OCI-LY7 (cell line): ENCODE measurements around the gene CD52. TPM values are rescaled to one million over a fixed set of nuclear protein-coding genes. Genes with fewer than 3 reads are reported as not detected.

ENCODE experiments used
- Bru-seq: library from RNA; stranded (reverse); fragments of 400-500 nt; gene quantifications from one replicate; lab custom pipeline; 2021; lab: Mats Ljungman, UMichigan
- BruChase-seq, 2 experiments: library from RNA; stranded (reverse); fragments of 400-500 nt; gene quantifications; one replicate each; lab custom pipeline; 2021; lab: Mats Ljungman, UMichigan
- BruUV-seq: library from RNA; stranded (reverse); fragments of 400-500 nt; replicated peaks from 2 replicates; lab custom pipeline; 2021; lab: Mats Ljungman, UMichigan
- CTCF ChIA-PET: fragments of 300-600 bp; sonication (Branson Sonifier 250); formaldehyde crosslinking; loops from one replicate; lab custom pipeline; 2022; ENCODE audit warnings: antibody characterized with exemption; ENCODE audit not compliant: unreplicated experiment; lab: Charles Lee
- POLR2A ChIA-PET: fragments of 300-600 bp; sonication (Branson Sonifier 250); formaldehyde crosslinking; loops from one replicate; lab custom pipeline; 2022; ENCODE audit warnings: antibody characterized with exemption; lab: Charles Lee
- DNase-seq: peaks from one replicate; pipeline ENCODE4 v3.0.0-alpha.2; 2015; ENCODE audit warnings: low spot score
- H2AFZ ChIP-seq: fragments of 200-600 bp; sonication (generic), shearing (Covaris generic); 2 replicates; pipeline ENCODE4 v1.6.1; 2014; ENCODE audit warnings: mild to moderate bottlenecking, antibody characterized with exemption, low read length, moderate library complexity
- H3K27ac ChIP-seq: fragments of 200-600 bp; sonication (generic); 2 replicates; pipeline ENCODE4 v1.5.1; 2014; ENCODE audit warnings: mixed run types, low read depth, mild to moderate bottlenecking, moderate library complexity, low read length, inconsistent platforms; ENCODE audit not compliant: poor library complexity, severe bottlenecking
- H3K36me3 ChIP-seq: fragments of 200-600 bp; sonication (generic); 2 replicates; pipeline ENCODE4 v1.6.1; 2014; ENCODE audit warnings: mild to moderate bottlenecking, antibody characterized with exemption, low read length, moderate library complexity, mixed read lengths; ENCODE audit not compliant: insufficient read depth
- H3K4me1 ChIP-seq: fragments of 200-600 bp; sonication (generic); 2 replicates; pipeline ENCODE4 v1.5.1; 2014; ENCODE audit warnings: mild to moderate bottlenecking, low read length; ENCODE audit not compliant: insufficient read depth, poor library complexity, severe bottlenecking
- H3K4me2 ChIP-seq: fragments of 200-600 bp; sonication (generic); 2 replicates; pipeline ENCODE4 v1.6.1; 2014; ENCODE audit warnings: mild to moderate bottlenecking, low read length
- H3K4me3 ChIP-seq: fragments of 200-600 bp; sonication (generic); 2 replicates; pipeline ENCODE4 v1.5.1; 2014; ENCODE audit warnings: mild to moderate bottlenecking, low read depth, low read length; ENCODE audit not compliant: poor library complexity, severe bottlenecking
- H3K79me2 ChIP-seq: fragments of 200-600 bp; sonication (generic); 2 replicates; pipeline ENCODE4 v1.6.1; 2016; ENCODE audit warnings: low read depth, mild to moderate bottlenecking, low read length, moderate library complexity, mixed read lengths; ENCODE audit not compliant: insufficient read depth
- H3K9me2 ChIP-seq: fragments of 200-600 bp; sonication (generic); 2 replicates; pipeline ENCODE4 v1.6.1; 2016; ENCODE audit warnings: mild to moderate bottlenecking, low read length, mixed read lengths; ENCODE audit not compliant: insufficient read depth
- H3K9me3 ChIP-seq: fragments of 200-600 bp; sonication (generic); 2 replicates; pipeline ENCODE4 v1.6.1; 2014; ENCODE audit warnings: mild to moderate bottlenecking, mixed run types, low read length, mixed read lengths
- H4K20me1 ChIP-seq: fragments of 200-600 bp; sonication (generic); 2 replicates; pipeline ENCODE4 v1.6.1; 2014; ENCODE audit warnings: mild to moderate bottlenecking, antibody characterized with exemption, low read length, moderate library complexity, mixed read lengths; ENCODE audit not compliant: insufficient read depth
- EZH2phosphoT487 ChIP-seq: fragments of 200-600 bp; sonication (generic); IDR thresholded peaks from 2 replicates; pipeline ENCODE4 v1.6.1; 2018; ENCODE audit warnings: low read depth, borderline replicate concordance, mild to moderate bottlenecking, mixed run types, antibody characterized with exemption, low read length, moderate library complexity, mixed read lengths
- intact Hi-C: fragments of 100-400 bp; cut with micrococcal nuclease; formaldehyde crosslinking; loops from one replicate; pipeline ENCODE4 v1.10.0; 2022; ENCODE audit not compliant: unreplicated experiment
- long read RNA-seq: library from polyadenylated mRNA; stranded (forward); transcript quantifications from one replicate; pipeline ENCODE4 v2.0.0, GENCODE V29; 2022
- total RNA-seq, 2 experiments: library from RNA; depleted of rRNA in 1 of 2; stranded (reverse); fragments of >200 nt in 1 of 2; shearing (Covaris generic) in 1 of 2; gene quantifications; 2 replicates each; pipeline ENCODE4 v1.2.3, GENCODE V29; 2014 to 2022
- TF ChIP-seq, protein P1 (sequence below): fragments of 200-600 bp; sonication (generic); conservative IDR thresholded peaks from 2 replicates; pipeline ENCODE4 v1.5.1; 2014; ENCODE audit warnings: mild to moderate bottlenecking, antibody characterized with exemption, low read length, moderate library complexity, mixed read lengths

CD52 gene
- total RNA-seq (2014; rRNA removed; shearing (Covaris generic)) (409 and 470 TPM in 2 replicates), total RNA-seq (2022) (677 and 769 TPM in 2 replicates), Bru-seq, nascent RNA (percentile 99 among the genes with signal in this experiment), BruChase-seq, experiment 1, labeled RNA remaining after a 6-hour chase (percentile 99 among the genes with signal in this experiment), BruChase-seq, experiment 2, labeled RNA remaining after a 2-hour chase (percentile 98 among the genes with signal in this experiment)
- long read RNA-seq, transcript CD52-201 (2 exons, 468 nt): major isoform, 908 of 1,182 reads
- long read RNA-seq, partial matches to known transcripts: 1 of 1,182 reads
- long read RNA-seq, other reads (novel, unspliced or antisense): 273 of 1,182 reads

DNA sequence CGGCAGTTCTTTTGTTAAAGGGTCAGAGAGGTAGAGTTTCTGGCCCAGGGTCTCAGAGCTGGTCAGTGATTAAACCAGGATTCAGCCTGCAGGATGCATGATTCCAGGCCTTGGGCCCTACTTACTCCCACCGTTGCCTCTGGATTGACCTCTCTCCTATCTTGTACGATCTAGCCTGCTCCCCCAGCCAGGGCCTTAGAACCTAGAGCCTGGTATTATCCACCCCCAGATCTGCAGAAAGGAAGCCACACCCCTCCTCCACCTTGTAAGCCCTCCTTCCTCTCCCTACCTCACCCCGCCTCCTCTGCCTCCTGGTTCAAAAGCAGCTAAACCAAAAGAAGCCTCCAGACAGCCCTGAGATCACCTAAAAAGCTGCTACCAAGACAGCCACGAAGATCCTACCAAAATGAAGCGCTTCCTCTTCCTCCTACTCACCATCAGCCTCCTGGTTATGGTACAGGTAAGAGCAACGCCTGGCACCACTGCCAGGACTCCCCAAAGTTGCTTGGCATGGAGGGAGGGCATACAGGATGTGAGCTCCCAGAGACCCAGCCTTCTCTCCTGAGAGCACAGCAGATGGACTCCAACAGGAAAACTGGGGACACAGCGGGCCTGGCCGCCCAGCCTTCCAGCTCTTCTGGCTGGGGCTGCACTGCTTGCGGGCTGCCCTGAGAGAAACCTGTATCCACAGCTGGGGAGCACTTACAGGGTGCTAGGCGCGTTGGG lies at the start of gene CD52:
Gene CD52 (plus strand): TSS at position 347 of the 726 bp plus-strand sequence. CDS start 60 bp downstream, at position 407.
- no peak within 1 kb of the TSS for H2AFZ ChIP-seq
- no peaks in the 10 kb centered on the region for H3K9me3 ChIP-seq
- no peaks in the 10 kb centered on the region for H4K20me1 ChIP-seq
- peaks cover 82% of the 10 kb centered on the region for H3K4me1 ChIP-seq
- H3K9me2 ChIP-seq: no peaks in the 10 kb centered on the region
- peaks cover 35% of the 10 kb centered on the region for H3K79me2 ChIP-seq
- peak; percentile 87 for DNase-seq
- POLR2A ChIA-PET: interaction anchor here (0.6 to 11.7 kb wide), 7 partner anchors 9 to 29 kb away, joined by 3 to 273 read pairs (median 3); partner anchors contain the start of gene UBXN11
- BruUV-seq: TSS peak; percentile 77
- CTCF ChIA-PET: interaction anchor here (0.6 to 3.2 kb wide), 7 partner anchors 10 to 33 kb away, joined by 3 to 30 read pairs (median 3); partner anchors contain the start of gene UBXN11
- peaks cover 35% of the 10 kb centered on the region for H3K36me3 ChIP-seq
- H3K27ac ChIP-seq: peak within 1 kb of the TSS; percentile 91
- peak within 1 kb of the TSS; percentile 93 for H3K4me3 ChIP-seq
- TF ChIP-seq, protein P1, sequence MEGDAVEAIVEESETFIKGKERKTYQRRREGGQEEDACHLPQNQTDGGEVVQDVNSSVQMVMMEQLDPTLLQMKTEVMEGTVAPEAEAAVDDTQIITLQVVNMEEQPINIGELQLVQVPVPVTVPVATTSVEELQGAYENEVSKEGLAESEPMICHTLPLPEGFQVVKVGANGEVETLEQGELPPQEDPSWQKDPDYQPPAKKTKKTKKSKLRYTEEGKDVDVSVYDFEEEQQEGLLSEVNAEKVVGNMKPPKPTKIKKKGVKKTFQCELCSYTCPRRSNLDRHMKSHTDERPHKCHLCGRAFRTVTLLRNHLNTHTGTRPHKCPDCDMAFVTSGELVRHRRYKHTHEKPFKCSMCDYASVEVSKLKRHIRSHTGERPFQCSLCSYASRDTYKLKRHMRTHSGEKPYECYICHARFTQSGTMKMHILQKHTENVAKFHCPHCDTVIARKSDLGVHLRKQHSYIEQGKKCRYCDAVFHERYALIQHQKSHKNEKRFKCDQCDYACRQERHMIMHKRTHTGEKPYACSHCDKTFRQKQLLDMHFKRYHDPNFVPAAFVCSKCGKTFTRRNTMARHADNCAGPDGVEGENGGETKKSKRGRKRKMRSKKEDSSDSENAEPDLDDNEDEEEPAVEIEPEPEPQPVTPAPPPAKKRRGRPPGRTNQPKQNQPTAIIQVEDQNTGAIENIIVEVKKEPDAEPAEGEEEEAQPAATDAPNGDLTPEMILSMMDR: no peak
- TF ChIP-seq EZH2phosphoT487: no peak
- peak within 1 kb of the TSS; percentile 95 for H3K4me2 ChIP-seq
- intact Hi-C loops: loop anchor here (10.0 kb wide), 1 partner anchor 227 kb away; no protein-coding TSS in a partner anchor

DNA sequence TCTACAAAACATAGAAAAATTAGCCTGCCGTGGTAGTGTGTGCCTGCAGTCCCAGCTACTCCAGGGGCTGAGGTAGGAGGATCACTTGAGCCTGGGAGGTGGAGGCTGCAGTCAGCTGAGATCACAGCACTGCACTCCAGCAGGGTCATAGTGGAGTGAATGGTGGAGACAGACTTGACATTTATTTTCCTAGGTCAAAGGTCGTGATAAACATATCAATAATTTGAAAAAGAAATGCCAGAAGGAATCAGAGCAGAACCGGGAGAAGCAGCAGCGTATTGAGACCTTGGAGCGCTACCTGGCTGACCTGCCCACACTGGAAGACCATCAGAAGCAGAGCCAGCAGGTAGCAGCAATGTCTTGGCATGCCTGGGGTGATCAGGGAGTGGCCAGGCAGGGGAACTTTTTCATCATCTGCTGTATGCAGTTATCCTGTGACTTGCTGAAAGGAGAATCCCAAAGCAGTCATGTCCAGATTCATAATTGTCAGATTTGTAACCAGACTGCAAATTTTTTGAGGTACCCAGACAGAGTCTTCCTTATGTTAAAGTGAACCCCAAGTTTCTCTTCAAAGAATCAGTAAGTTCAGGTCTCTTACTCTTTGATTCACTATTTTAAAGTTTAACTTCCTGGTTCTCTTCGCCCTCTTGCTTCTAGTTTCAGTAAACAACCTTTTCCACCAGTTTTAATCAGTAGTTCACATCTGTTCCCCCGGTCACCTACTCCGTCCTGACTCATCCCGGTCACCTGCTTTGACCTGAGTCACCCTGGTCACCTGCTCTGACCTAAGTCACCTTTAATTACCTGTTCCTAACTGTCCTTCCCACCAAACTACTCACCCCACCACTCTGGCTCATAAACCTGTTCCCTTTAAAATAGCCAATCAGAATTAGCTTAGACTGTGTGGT lies 49.2 kb upstream of the CD52 start:
- Histone ChIP-seq H3K27ac (no peak overlapping the region), H3K4me1 (no peaks in the 10 kb centered on the region), H3K9me3 (peaks cover 20% of the 10 kb centered on the region), H3K4me2 (no peak overlapping the region), H3K79me2 (no peaks in the 10 kb centered on the region), H4K20me1 (no peaks in the 10 kb centered on the region), H3K4me3 (no peak overlapping the region), H2AFZ (no peak overlapping the region), H3K9me2 (no peaks in the 10 kb centered on the region), H3K36me3 (peaks cover 97% of the 10 kb centered on the region)
- ChIA-PET POLR2A (no interaction called here), CTCF (no interaction called here)
- DNase-seq: no peak
- intact Hi-C loops: no loop called here
- no TSS peak for BruUV-seq
- no peak for TF ChIP-seq EZH2phosphoT487
- TF ChIP-seq, protein P1: no peak
